Left ventricle myocardium inferior (tissue), 1 donor: ENCODE data around the gene PGS1. TPM values are rescaled to one million over a fixed set of nuclear protein-coding genes. Genes with fewer than 3 reads are reported as not detected.

Experiments used
- DNase-seq: peaks from one replicate; pipeline ENCODE4 v3.0.0-alpha.2; 2020
- H3K27ac ChIP-seq: fragments of 200-600 bp; replicated peaks from 2 replicates; pipeline ENCODE4 v1.8.0; 2021
- H3K27me3 ChIP-seq: fragments of 200-600 bp; 2 replicates; pipeline ENCODE4 v1.8.0; 2021; ENCODE audit warnings: low read depth
- H3K36me3 ChIP-seq: fragments of 200-600 bp; 2 replicates; pipeline ENCODE4 v1.8.0; 2021
- H3K4me1 ChIP-seq: fragments of 200-600 bp; 2 replicates; pipeline ENCODE4 v1.8.0; 2021
- H3K4me3 ChIP-seq: fragments of 200-600 bp; 2 replicates; pipeline ENCODE4 v1.8.0; 2021; ENCODE audit warnings: mild to moderate bottlenecking, moderate library complexity
- H3K9me3 ChIP-seq: fragments of 200-600 bp; replicated peaks from 2 replicates; pipeline ENCODE4 v1.8.0; 2021
- intact Hi-C: fragments of 100-400 bp; cut with micrococcal nuclease; formaldehyde crosslinking; loops from one replicate; pipeline ENCODE4 v1.11.0; 2022
- total RNA-seq: library from RNA; stranded (reverse); fragmentation: NEBNext Ultra II Directional; extraction: Animal tissue kit (Norgen Biotek cat#: 25700); gene quantifications from one replicate; pipeline ENCODE4 v1.2.1, GENCODE V29; 2021
- TF ChIP-seq, protein P1 (sequence below): fragments of 200-600 bp; IDR thresholded peaks from 2 replicates; pipeline ENCODE4 v1.8.0; 2021; ENCODE audit warnings: antibody characterized with exemption, mild to moderate bottlenecking, borderline replicate concordance
- donor health status: DM: no; HTN: yes; CAD: no; lungs with severe emphysema.

Gene PGS1
- total RNA-seq, 1 donor from 2014 or later, result 17.1 TPM

DNA sequence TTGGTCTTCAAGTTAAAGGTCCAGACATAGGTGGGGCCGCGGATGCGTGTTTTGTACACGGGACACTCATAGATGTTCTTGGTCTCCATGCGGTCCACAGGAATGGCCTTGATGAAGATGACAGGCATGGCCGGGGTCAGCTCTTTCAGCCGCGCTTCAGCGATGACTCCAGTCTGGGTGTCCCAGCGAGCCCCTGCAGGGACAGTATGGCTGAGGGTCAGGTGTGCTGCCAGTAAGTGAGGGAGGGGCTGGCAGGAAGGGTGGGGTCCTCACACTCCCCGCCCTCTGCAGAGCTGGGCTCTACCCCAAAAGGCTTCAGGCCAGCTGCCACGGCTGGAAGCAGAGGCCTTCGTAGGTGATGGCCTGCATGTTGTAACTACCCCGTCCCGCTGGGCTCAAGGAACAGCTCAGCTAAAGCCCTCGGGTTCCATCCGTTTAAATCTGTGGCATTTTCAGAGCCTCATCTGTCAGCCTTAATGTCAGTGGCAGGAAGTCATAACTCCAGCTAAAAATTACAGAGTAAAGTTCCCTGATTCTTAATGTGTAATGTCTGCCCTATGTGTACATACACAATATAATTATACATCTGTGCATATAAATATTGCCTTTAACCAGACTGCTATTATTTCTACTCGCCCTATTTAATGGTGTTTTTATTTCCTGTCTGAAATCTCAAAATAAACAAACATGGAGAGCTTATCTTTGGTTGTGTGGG is 45.7 kb downstream of the PGS1 start:
- TF ChIP-seq, protein P1, sequence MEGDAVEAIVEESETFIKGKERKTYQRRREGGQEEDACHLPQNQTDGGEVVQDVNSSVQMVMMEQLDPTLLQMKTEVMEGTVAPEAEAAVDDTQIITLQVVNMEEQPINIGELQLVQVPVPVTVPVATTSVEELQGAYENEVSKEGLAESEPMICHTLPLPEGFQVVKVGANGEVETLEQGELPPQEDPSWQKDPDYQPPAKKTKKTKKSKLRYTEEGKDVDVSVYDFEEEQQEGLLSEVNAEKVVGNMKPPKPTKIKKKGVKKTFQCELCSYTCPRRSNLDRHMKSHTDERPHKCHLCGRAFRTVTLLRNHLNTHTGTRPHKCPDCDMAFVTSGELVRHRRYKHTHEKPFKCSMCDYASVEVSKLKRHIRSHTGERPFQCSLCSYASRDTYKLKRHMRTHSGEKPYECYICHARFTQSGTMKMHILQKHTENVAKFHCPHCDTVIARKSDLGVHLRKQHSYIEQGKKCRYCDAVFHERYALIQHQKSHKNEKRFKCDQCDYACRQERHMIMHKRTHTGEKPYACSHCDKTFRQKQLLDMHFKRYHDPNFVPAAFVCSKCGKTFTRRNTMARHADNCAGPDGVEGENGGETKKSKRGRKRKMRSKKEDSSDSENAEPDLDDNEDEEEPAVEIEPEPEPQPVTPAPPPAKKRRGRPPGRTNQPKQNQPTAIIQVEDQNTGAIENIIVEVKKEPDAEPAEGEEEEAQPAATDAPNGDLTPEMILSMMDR, result no peak
- H3K9me3 ChIP-seq, result no peaks in the 10 kb centered on the region
- H3K27ac ChIP-seq, result no peak overlapping the region
- H3K4me3 ChIP-seq, result no peak overlapping the region
- peaks cover 55% of the 10 kb centered on the region for H3K4me1 ChIP-seq
- no peaks in the 10 kb centered on the region for H3K27me3 ChIP-seq
- intact Hi-C loops, result loop anchor here (5.0 to 10.0 kb wide), 3 partner anchors 59 to 169 kb away; partner anchors contain the start of gene SOCS3
- DNase-seq, result no peak
- H3K36me3 ChIP-seq, result peaks cover 65% of the 10 kb centered on the region

DNA sequence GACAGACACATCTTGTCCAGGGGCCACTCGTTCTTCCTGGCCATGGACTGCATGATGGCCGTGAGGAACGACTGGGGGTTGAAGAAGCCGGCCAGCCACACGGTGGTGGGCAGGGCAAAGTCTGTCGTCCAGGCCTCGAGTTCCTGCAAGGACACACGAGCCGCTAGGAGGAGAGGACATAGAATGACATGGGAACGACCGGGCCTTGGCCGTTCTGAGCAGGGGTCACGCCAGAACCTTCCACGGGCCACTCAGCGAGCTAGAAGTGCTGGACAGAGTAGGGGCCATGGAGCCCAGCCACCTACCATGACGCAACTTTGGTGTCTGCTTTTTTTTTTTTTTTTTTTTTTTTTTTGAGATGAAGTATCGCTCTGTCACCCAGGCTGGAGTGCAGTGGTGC is 47.0 kb downstream of the PGS1 start:
- Histone ChIP-seq H3K9me3 (no peaks in the 10 kb centered on the region), H3K4me1 (peaks cover 42% of the 10 kb centered on the region), H3K4me3 (no peak overlapping the region), H3K27me3 (no peaks in the 10 kb centered on the region), H3K36me3 (peaks cover 60% of the 10 kb centered on the region), H3K27ac (no peak overlapping the region)
- intact Hi-C loops, result loop anchor here (10.0 kb wide), 2 partner anchors 61 to 171 kb away; partner anchors contain the start of gene SOCS3
- no peak for DNase-seq
- TF ChIP-seq, protein P1, result no peak

DNA sequence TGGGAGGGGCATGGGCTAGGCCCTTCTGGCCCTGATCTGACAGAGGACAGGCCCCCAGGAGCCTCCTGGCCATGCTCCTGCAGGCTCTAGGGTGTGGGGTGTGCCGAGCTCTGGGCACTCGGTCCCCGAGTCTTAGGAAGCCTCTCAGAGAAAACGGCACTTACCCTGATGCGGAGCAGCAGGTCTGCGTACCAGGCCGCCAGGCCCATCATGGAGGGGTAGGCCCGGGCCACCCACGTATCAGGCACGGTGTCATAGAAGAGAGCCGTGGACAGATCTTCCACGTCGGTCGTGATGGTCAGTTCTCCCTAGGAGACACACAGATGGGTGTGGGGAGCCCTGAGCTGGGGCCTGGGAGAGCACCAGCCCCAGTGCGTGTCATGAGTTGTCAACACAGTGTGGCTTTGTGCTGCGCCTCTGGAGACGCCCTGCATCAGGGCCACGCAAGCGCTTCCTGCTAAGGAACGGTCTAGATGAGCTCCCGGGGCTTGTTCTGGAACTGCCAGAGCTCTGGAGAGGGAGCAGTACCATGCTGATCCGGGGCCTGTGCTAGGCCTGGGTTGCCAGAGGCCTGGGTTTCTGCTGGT is 47.9 kb downstream of the PGS1 start:
- TF ChIP-seq, protein P1, result no peak
- Histone ChIP-seq H3K36me3 (peaks cover 60% of the 10 kb centered on the region), H3K9me3 (no peaks in the 10 kb centered on the region), H3K4me3 (no peak overlapping the region), H3K4me1 (peaks cover 32% of the 10 kb centered on the region), H3K27ac (no peak overlapping the region), H3K27me3 (no peaks in the 10 kb centered on the region)
- intact Hi-C loops, result loop anchor here (10.0 kb wide), 2 partner anchors 62 to 172 kb away; partner anchors contain the start of gene SOCS3
- DNase-seq, result no peak

DNA sequence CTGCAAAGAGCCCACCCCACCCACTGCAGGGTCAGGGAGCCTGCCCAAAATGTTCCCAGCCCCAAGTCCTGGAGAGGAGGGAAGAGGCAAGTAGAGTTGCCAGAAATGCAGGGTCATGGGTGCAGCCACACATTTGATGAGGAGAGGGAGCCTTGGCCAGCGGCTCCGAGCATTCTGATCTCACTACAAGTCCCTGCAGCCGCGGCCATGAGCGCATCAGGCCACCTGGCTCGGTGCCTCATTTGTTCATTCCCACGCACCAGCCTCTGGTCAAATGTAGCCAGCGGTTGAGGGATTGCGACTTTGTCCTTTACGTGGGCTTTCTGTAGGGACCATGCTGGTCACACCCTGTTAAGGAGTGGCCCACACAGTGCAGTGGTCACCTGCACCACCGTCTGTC is 48.7 kb downstream of the PGS1 start:
- Histone ChIP-seq H3K9me3 (no peaks in the 10 kb centered on the region), H3K36me3 (peaks cover 60% of the 10 kb centered on the region), H3K4me3 (no peak overlapping the region), H3K27me3 (no peaks in the 10 kb centered on the region), H3K4me1 (peaks cover 27% of the 10 kb centered on the region), H3K27ac (no peak overlapping the region)
- TF ChIP-seq, protein P1, result no peak
- no peak for DNase-seq
- intact Hi-C loops, result loop anchor here (10.0 kb wide), 2 partner anchors 62 to 172 kb away; partner anchors contain the start of gene SOCS3

DNA sequence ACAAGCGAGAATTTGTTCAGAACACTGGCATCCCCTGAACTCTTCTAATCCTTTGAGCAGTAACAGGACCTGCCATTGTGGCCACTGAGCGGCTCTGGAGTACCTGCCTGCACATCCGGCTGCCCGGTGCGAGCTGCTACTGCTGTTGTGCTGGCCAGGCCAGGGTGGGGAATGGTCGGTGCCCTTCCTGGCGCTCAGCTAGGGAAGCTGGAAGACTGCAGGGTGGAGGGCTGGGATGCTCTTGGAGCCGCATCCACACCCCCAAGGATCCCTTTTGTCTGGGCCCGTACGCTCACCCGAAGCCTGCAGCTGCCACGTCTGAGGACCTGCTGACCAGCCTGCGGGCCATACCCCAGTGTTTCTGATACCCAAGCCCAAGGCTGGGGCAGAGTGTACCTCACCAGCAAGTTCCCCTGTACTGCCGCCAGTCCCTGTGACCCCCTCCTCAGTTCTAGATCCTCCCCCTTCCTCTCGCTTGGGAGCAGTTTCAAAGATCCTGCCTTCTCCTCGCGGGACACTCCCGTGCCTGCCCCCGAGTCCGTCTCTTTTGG is 49.7 kb downstream of the PGS1 start:
- H3K9me3 ChIP-seq, result no peaks in the 10 kb centered on the region
- intact Hi-C loops, result loop anchor here (10.0 kb wide), 2 partner anchors 63 to 173 kb away; partner anchors contain the start of gene SOCS3
- H3K27me3 ChIP-seq, result no peaks in the 10 kb centered on the region
- peaks cover 54% of the 10 kb centered on the region for H3K36me3 ChIP-seq
- no peak overlapping the region for H3K27ac ChIP-seq
- H3K4me1 ChIP-seq, result peaks cover 27% of the 10 kb centered on the region
- TF ChIP-seq, protein P1, result no peak
- no peak overlapping the region for H3K4me3 ChIP-seq
- no peak for DNase-seq
